KMS-11 (cell line): ENCODE data around the gene SIM1.

Source experiments
- H2AFZ ChIP-seq: fragments of 200-600 bp; sonication (generic); 2 replicates; pipeline ENCODE4 v1.6.1; 2016; ENCODE audit warnings: antibody characterized with exemption, mixed run types, low read depth
- H3K27ac ChIP-seq: fragments of 200-600 bp; sonication (generic); 2 replicates; pipeline ENCODE4 v1.6.1; 2016; ENCODE audit warnings: mild to moderate bottlenecking, mixed run types
- H3K27me3 ChIP-seq: fragments of 200-600 bp; sonication (generic); 2 replicates; pipeline ENCODE4 v1.6.1; 2017; ENCODE audit warnings: mild to moderate bottlenecking, low read depth, mixed run types, moderate library complexity; ENCODE audit not compliant: insufficient read depth
- H3K36me3 ChIP-seq: fragments of 200-600 bp; sonication (generic); 2 replicates; pipeline ENCODE4 v1.6.1; 2017; ENCODE audit warnings: mild to moderate bottlenecking, mixed run types; ENCODE audit not compliant: insufficient read depth
- H3K4me1 ChIP-seq: fragments of 200-600 bp; sonication (generic); 2 replicates; pipeline ENCODE4 v1.6.1; 2016; ENCODE audit warnings: mild to moderate bottlenecking, low read depth, mixed run types; ENCODE audit not compliant: poor library complexity, severe bottlenecking
- H3K4me2 ChIP-seq: fragments of 200-600 bp; sonication (generic); 2 replicates; pipeline ENCODE4 v1.7.0; 2016; ENCODE audit warnings: mild to moderate bottlenecking, mixed run types
- H3K4me3 ChIP-seq: fragments of 200-600 bp; sonication (generic); IDR thresholded peaks from 2 replicates; pipeline ENCODE4 v1.6.1; 2017; ENCODE audit warnings: low read depth, low read length, mixed read lengths; ENCODE audit not compliant: insufficient read depth
- H3K79me2 ChIP-seq: fragments of 200-600 bp; sonication (generic); 2 replicates; pipeline ENCODE4 v1.6.1; 2016; ENCODE audit warnings: low read depth, mixed run types; ENCODE audit not compliant: insufficient read depth
- H3K9ac ChIP-seq: fragments of 200-600 bp; sonication (generic); 2 replicates; pipeline ENCODE4 v1.6.1; 2016; ENCODE audit warnings: mild to moderate bottlenecking, mixed run types
- H4K20me1 ChIP-seq: fragments of 200-600 bp; sonication (generic); 2 replicates; pipeline ENCODE4 v1.6.1; 2016; ENCODE audit warnings: mild to moderate bottlenecking, mixed run types; ENCODE audit not compliant: insufficient read depth
- TF ChIP-seq, protein P1 (sequence below): fragments of 200-600 bp; sonication (generic); conservative IDR thresholded peaks from 2 replicates; pipeline ENCODE4 v1.6.1; 2017; ENCODE audit warnings: low read depth, mild to moderate bottlenecking, antibody characterized with exemption, low read length, moderate library complexity, mixed read lengths

Gene SIM1

GRCh38 chr6:100454551-100455229, 10.0 kb downstream of the SIM1 start:
- TF ChIP-seq, protein P1, sequence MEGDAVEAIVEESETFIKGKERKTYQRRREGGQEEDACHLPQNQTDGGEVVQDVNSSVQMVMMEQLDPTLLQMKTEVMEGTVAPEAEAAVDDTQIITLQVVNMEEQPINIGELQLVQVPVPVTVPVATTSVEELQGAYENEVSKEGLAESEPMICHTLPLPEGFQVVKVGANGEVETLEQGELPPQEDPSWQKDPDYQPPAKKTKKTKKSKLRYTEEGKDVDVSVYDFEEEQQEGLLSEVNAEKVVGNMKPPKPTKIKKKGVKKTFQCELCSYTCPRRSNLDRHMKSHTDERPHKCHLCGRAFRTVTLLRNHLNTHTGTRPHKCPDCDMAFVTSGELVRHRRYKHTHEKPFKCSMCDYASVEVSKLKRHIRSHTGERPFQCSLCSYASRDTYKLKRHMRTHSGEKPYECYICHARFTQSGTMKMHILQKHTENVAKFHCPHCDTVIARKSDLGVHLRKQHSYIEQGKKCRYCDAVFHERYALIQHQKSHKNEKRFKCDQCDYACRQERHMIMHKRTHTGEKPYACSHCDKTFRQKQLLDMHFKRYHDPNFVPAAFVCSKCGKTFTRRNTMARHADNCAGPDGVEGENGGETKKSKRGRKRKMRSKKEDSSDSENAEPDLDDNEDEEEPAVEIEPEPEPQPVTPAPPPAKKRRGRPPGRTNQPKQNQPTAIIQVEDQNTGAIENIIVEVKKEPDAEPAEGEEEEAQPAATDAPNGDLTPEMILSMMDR = no peak
- Histone ChIP-seq H4K20me1 (no peaks in the 10 kb centered on the region), H3K27ac (no peak overlapping the region), H3K4me2 (no peak overlapping the region), H3K27me3 (no peaks in the 10 kb centered on the region), H3K79me2 (no peaks in the 10 kb centered on the region), H3K4me1 (no peaks in the 10 kb centered on the region), H3K9ac (no peak overlapping the region), H3K4me3 (no peak overlapping the region), H2AFZ (no peak overlapping the region), H3K36me3 (no peaks in the 10 kb centered on the region)

GRCh38 chr6:100453701-100454521, 10.8 kb downstream of the SIM1 start:
- Histone ChIP-seq H3K27ac (no peak overlapping the region), H3K79me2 (no peaks in the 10 kb centered on the region), H3K27me3 (no peaks in the 10 kb centered on the region), H3K4me2 (no peak overlapping the region), H3K4me1 (no peaks in the 10 kb centered on the region), H3K36me3 (no peaks in the 10 kb centered on the region), H3K9ac (no peak overlapping the region), H3K4me3 (no peak overlapping the region), H2AFZ (no peak overlapping the region), H4K20me1 (no peaks in the 10 kb centered on the region)
- TF ChIP-seq, protein P1 = no peak

- Histone ChIP-seq H3K79me2 (no peaks in the 10 kb centered on the region), H3K27ac (no peak overlapping the region), H3K4me3 (no peak overlapping the region), H3K4me1 (no peaks in the 10 kb centered on the region), H2AFZ (no peak overlapping the region), H4K20me1 (no peaks in the 10 kb centered on the region), H3K4me2 (no peak overlapping the region), H3K9ac (no peak overlapping the region), H3K36me3 (no peaks in the 10 kb centered on the region), H3K27me3 (no peaks in the 10 kb centered on the region)
- TF ChIP-seq, protein P1 = no peak
Observed at GRCh38 chr6:100452998-100453397, 11.7 kb downstream of the SIM1 start.

GRCh38 chr6:100451577-100451976, 13.1 kb downstream of the SIM1 start:
- H3K36me3 ChIP-seq = no peaks in the 10 kb centered on the region
- H3K4me3 ChIP-seq = no peak overlapping the region
- no peaks in the 10 kb centered on the region for H3K4me1 ChIP-seq
- no peak overlapping the region for H2AFZ ChIP-seq
- H3K9ac ChIP-seq = no peak overlapping the region
- TF ChIP-seq, protein P1 = no peak
- H3K4me2 ChIP-seq = no peak overlapping the region
- H4K20me1 ChIP-seq = no peaks in the 10 kb centered on the region
- H3K27ac ChIP-seq = no peak overlapping the region
- no peaks in the 10 kb centered on the region for H3K79me2 ChIP-seq
- H3K27me3 ChIP-seq = no peaks in the 10 kb centered on the region
